ENCODE results near the gene DNAAF1. TPM values are rescaled to one million over a fixed set of nuclear protein-coding genes. Genes with fewer than 3 reads are reported as not detected.

Gene DNAAF1
- total and polyA plus RNA-seq, 2 experiments from 2014 or later, result 0.42 TPM

- TF ChIP-seq, protein P1, sequence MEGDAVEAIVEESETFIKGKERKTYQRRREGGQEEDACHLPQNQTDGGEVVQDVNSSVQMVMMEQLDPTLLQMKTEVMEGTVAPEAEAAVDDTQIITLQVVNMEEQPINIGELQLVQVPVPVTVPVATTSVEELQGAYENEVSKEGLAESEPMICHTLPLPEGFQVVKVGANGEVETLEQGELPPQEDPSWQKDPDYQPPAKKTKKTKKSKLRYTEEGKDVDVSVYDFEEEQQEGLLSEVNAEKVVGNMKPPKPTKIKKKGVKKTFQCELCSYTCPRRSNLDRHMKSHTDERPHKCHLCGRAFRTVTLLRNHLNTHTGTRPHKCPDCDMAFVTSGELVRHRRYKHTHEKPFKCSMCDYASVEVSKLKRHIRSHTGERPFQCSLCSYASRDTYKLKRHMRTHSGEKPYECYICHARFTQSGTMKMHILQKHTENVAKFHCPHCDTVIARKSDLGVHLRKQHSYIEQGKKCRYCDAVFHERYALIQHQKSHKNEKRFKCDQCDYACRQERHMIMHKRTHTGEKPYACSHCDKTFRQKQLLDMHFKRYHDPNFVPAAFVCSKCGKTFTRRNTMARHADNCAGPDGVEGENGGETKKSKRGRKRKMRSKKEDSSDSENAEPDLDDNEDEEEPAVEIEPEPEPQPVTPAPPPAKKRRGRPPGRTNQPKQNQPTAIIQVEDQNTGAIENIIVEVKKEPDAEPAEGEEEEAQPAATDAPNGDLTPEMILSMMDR (conservative IDR thresholded peaks at IDR 0.05; ENCODE audit: low read depth in 2 of 2), result no peak
Measured at GRCh38 chr16:84225571-84225970, 80.5 kb downstream of the DNAAF1 start (continued).

DNA sequence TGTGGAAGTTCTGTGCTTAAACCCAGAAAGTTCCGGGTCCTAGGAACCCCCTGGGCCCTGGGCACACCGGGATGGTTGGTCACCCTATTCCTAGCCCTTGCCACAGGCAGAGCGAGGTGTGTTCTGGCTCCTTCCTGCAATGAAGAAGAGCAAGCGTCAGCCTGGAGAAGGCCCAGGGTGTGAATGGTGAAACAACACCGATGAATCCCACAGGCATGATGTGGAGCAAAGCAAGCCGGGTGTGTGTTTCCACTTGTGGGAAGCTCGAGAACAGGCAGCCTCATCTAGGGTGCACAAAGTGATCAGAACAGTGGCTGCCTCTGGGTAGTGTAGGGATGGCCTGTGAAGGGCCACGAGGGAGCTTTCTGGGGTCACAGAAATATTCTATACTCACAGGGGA, 80.9 kb downstream of the DNAAF1 start:
- ATAC-seq (no peak), DNase-seq (ENCODE audit: low spot score) (no peak)
- H3K4me3 Mint-ChIP-seq, result no peak overlapping the region
- Histone ChIP-seq H3K4me1 (ENCODE audit: insufficient read depth) (peaks cover 4% of the 10 kb centered on the region), H3K36me3 (ENCODE audit: insufficient read depth) (no peaks in the 10 kb centered on the region), H3K27ac (ENCODE audit: low read depth) (no peak overlapping the region), H3K4me2 (no peak overlapping the region), H3K79me2 (replicated peaks; ENCODE audit: insufficient read depth) (no peaks in the 10 kb centered on the region), H3K27me3 (ENCODE audit: insufficient read depth) (no peaks in the 10 kb centered on the region), H3F3A (replicated peaks; ENCODE audit: low read depth) (no peaks in the 10 kb centered on the region), H3K9me2 (ENCODE audit: insufficient read depth) (no peaks in the 10 kb centered on the region), H3K4me3 (no peak overlapping the region), H4K20me1 (replicated peaks; ENCODE audit: insufficient read depth) (no peaks in the 10 kb centered on the region), H2AFZ (no peak overlapping the region)
- no peaks in the 10 kb centered on the region; the same call in 2 of the 3 replicates for H3K9me3 Mint-ChIP-seq
- H3K4me1 Mint-ChIP-seq, result peaks cover 13% of the 10 kb centered on the region
- no peak for TF ChIP-seq NANOG (IDR thresholded peaks at IDR 0.05; ENCODE audit: borderline replicate concordance)
- no peak for TF ChIP-seq JUNB (IDR thresholded peaks at IDR 0.05; ENCODE audit: unreplicated experiment)
- no peak for TF ChIP-seq EZH2phosphoT487 (IDR thresholded peaks at IDR 0.05; ENCODE audit: unreplicated experiment)
- TF ChIP-seq STAT1 (IDR thresholded peaks at IDR 0.05; ENCODE audit: unreplicated experiment), result no peak
- no peak for TF ChIP-seq REST (IDR thresholded peaks at IDR 0.05; ENCODE audit: unreplicated experiment)
- TF ChIP-seq, protein P2, sequence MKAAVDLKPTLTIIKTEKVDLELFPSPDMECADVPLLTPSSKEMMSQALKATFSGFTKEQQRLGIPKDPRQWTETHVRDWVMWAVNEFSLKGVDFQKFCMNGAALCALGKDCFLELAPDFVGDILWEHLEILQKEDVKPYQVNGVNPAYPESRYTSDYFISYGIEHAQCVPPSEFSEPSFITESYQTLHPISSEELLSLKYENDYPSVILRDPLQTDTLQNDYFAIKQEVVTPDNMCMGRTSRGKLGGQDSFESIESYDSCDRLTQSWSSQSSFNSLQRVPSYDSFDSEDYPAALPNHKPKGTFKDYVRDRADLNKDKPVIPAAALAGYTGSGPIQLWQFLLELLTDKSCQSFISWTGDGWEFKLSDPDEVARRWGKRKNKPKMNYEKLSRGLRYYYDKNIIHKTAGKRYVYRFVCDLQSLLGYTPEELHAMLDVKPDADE (IDR thresholded peaks at IDR 0.05), result no peak
- no peak for TF ChIP-seq ZNF114 (CRISPR knock-in tag; IDR thresholded peaks at IDR 0.05)
- no peak for TF ChIP-seq CREB1 (CRISPR knock-in tag; IDR thresholded peaks at IDR 0.05; ENCODE audit: low read depth)
- TF ChIP-seq, protein P1 (conservative IDR thresholded peaks at IDR 0.05; ENCODE audit: low read depth in 2 of 2), result no peak
- peaks cover 10% of the 10 kb centered on the region for H3K27me3 Mint-ChIP-seq (ENCODE audit: insufficient read depth, low read depth, poor library complexity)
- H3K36me3 Mint-ChIP-seq (ENCODE audit: low read depth), result peaks cover 2% of the 10 kb centered on the region; the same call in 1 of the 3 replicates
- H3K27ac Mint-ChIP-seq, result no peak overlapping the region

Other genes with a start within 250 kb of the DNAAF1 start
- 6.5 and 7.2 TPM in 2 replicates for gene MLYCD, start 246.2 kb upstream of the DNAAF1 start, total RNA-seq (2014; rRNA removed; shearing (Covaris generic))
- 2.3 and 3.2 TPM in 2 replicates for gene MLYCD, start 246.2 kb upstream of the DNAAF1 start, polyA plus RNA-seq (2016; fragmentation: Nextera tagmentation; extraction: Ambion mirVana)
- 0.89 and 1.6 TPM in 2 replicates for gene OSGIN1, start 192.1 kb upstream of the DNAAF1 start, total RNA-seq (2014; rRNA removed; shearing (Covaris generic))
- 0.32 and 0.94 TPM in 2 replicates for gene OSGIN1, start 192.1 kb upstream of the DNAAF1 start, polyA plus RNA-seq (2016; fragmentation: Nextera tagmentation; extraction: Ambion mirVana)
- gene NECAB2, start 177.1 kb upstream of the DNAAF1 start, total RNA-seq (2014; rRNA removed; shearing (Covaris generic)), result 1.4 and 1.6 TPM in 2 replicates
- gene NECAB2, start 177.1 kb upstream of the DNAAF1 start, polyA plus RNA-seq (2016; fragmentation: Nextera tagmentation; extraction: Ambion mirVana), result 4.5 and 5.1 TPM in 2 replicates
- gene SLC38A8, start 102.5 kb upstream of the DNAAF1 start, total RNA-seq (2014; rRNA removed; shearing (Covaris generic)), result not detected in 2 replicates
- gene SLC38A8, start 102.5 kb upstream of the DNAAF1 start, polyA plus RNA-seq (2016; fragmentation: Nextera tagmentation; extraction: Ambion mirVana), result not detected in 2 replicates
- gene MBTPS1, start 28.4 kb upstream of the DNAAF1 start, total RNA-seq (2014; rRNA removed; shearing (Covaris generic)), result 44.3 and 49.3 TPM in 2 replicates
- gene MBTPS1, start 28.4 kb upstream of the DNAAF1 start, polyA plus RNA-seq (2016; fragmentation: Nextera tagmentation; extraction: Ambion mirVana), result 18.1 and 20.7 TPM in 2 replicates
- gene HSDL1, start 131 bp upstream of the DNAAF1 start, total RNA-seq (2014; rRNA removed; shearing (Covaris generic)), result 46.1 and 47.4 TPM in 2 replicates
- gene HSDL1, start 131 bp upstream of the DNAAF1 start, polyA plus RNA-seq (2016; fragmentation: Nextera tagmentation; extraction: Ambion mirVana), result 15.2 and 16.6 TPM in 2 replicates
- 51.9 and 57.4 TPM in 2 replicates for gene TAF1C, start 41.7 kb downstream of the DNAAF1 start, total RNA-seq (2014; rRNA removed; shearing (Covaris generic))
- 37.2 and 39.1 TPM in 2 replicates for gene TAF1C, start 41.7 kb downstream of the DNAAF1 start, polyA plus RNA-seq (2016; fragmentation: Nextera tagmentation; extraction: Ambion mirVana)
- 1.5 and 4.5 TPM in 2 replicates for gene ADAD2, start 45.8 kb downstream of the DNAAF1 start, total RNA-seq (2014; rRNA removed; shearing (Covaris generic))
- 1.1 and 1.6 TPM in 2 replicates for gene ADAD2, start 45.8 kb downstream of the DNAAF1 start, polyA plus RNA-seq (2016; fragmentation: Nextera tagmentation; extraction: Ambion mirVana)
- 0.07 TPM in 1 of 2 replicates, not detected in the other for gene KCNG4, start 94.7 kb downstream of the DNAAF1 start, total RNA-seq (2014; rRNA removed; shearing (Covaris generic))
- not detected in 2 replicates for gene KCNG4, start 94.7 kb downstream of the DNAAF1 start, polyA plus RNA-seq (2016; fragmentation: Nextera tagmentation; extraction: Ambion mirVana)
- 0.43 and 0.76 TPM in 2 replicates for gene WFDC1, start 149.6 kb downstream of the DNAAF1 start, total RNA-seq (2014; rRNA removed; shearing (Covaris generic))
- 0.70 and 0.95 TPM in 2 replicates for gene WFDC1, start 149.6 kb downstream of the DNAAF1 start, polyA plus RNA-seq (2016; fragmentation: Nextera tagmentation; extraction: Ambion mirVana)
- 2.1 and 2.3 TPM in 2 replicates for gene ATP2C2, start 223.2 kb downstream of the DNAAF1 start, total RNA-seq (2014; rRNA removed; shearing (Covaris generic))
- gene ATP2C2, start 223.2 kb downstream of the DNAAF1 start, polyA plus RNA-seq (2016; fragmentation: Nextera tagmentation; extraction: Ambion mirVana), result 2.1 and 2.9 TPM in 2 replicates